Endodermal cell (in vitro differentiated cells): ENCODE measurements around the gene CSAD. TPM values are rescaled to one million over a fixed set of nuclear protein-coding genes. Genes with fewer than 3 reads are reported as not detected.
A peak's percentile ranks its signal among the peaks of the same experiment; 100 is the strongest.

ENCODE experiments used
- DNase-seq: peaks from one replicate; pipeline ENCODE4 v3.0.0-alpha.2; 2017
- H3K27ac ChIP-seq: 2 replicates; pipeline ENCODE4 v1.5.1; 2013; ENCODE audit warnings: mild to moderate bottlenecking, low read depth, low read length, moderate library complexity
- H3K27me3 ChIP-seq: 2 replicates; pipeline ENCODE4 v1.6.1; 2013; ENCODE audit warnings: mild to moderate bottlenecking, low read length, moderate library complexity; ENCODE audit not compliant: insufficient read depth, control insufficient read depth, poor library complexity, severe bottlenecking
- H3K36me3 ChIP-seq: 2 replicates; pipeline ENCODE4 v1.7.0; 2013; ENCODE audit warnings: mild to moderate bottlenecking, low read length, moderate library complexity; ENCODE audit not compliant: control insufficient read depth, insufficient read depth
- H3K4me1 ChIP-seq: one replicate; pipeline ENCODE4 v1.7.0; 2013; ENCODE audit warnings: low read length; ENCODE audit not compliant: control insufficient read depth, insufficient read depth
- H3K4me3 ChIP-seq: 2 replicates; pipeline ENCODE4 v1.5.1; 2013; ENCODE audit warnings: mild to moderate bottlenecking, low read length, moderate library complexity
- H3K9ac ChIP-seq: 2 replicates; pipeline ENCODE4 v1.6.1; 2013; ENCODE audit warnings: mild to moderate bottlenecking, low read length, moderate library complexity; ENCODE audit not compliant: poor library complexity, severe bottlenecking; ENCODE audit errors: extremely low read depth
- H3K9me3 ChIP-seq: 2 replicates; pipeline ENCODE4 v1.6.1; 2013; ENCODE audit warnings: mild to moderate bottlenecking, low read length, moderate library complexity; ENCODE audit not compliant: control insufficient read depth
- H3K27ac Mint-ChIP-seq: 2 replicates; pipeline ENCODE4 v1.8.0; 2020; ENCODE audit warnings: mixed read lengths
- H3K27me3 Mint-ChIP-seq: 2 replicates; pipeline ENCODE4 v1.8.0; 2021; ENCODE audit warnings: mild to moderate bottlenecking, mixed read lengths; ENCODE audit not compliant: insufficient read depth
- H3K36me3 Mint-ChIP-seq: 2 replicates; pipeline ENCODE4 v1.8.0; 2020; ENCODE audit warnings: low read depth, mixed read lengths
- H3K4me1 Mint-ChIP-seq: 2 replicates; pipeline ENCODE4 v1.8.0; 2020; ENCODE audit warnings: mixed read lengths
- H3K4me3 Mint-ChIP-seq: 2 replicates; pipeline ENCODE4 v1.8.0; 2020; ENCODE audit warnings: mild to moderate bottlenecking, moderate library complexity, mixed read lengths
- H3K9me3 Mint-ChIP-seq: 2 replicates; pipeline ENCODE4 v1.8.0; 2020; ENCODE audit warnings: mild to moderate bottlenecking, mixed read lengths
- WGBS, 2 experiments: methylation state at CpG; one replicate each; pipeline versions ENCODE4 v1.1.5 to v1.1.7; 2013; ENCODE audit warnings: missing lambda C conversion rate in 2 of 2, mixed read lengths in 1 of 2; ENCODE audit not compliant: insufficient coverage in 1 of 2, insufficient read length in 1 of 2; 5-methylcytosine and 5-hydroxymethylcytosine counted together
- total RNA-seq, 2 donors: library from RNA; stranded (reverse); fragmentation: NEBNext Ultra II Directional in 1 of 2; extraction: Animal tissue kit (Norgen Biotek cat#: 25700) in 1 of 2; gene quantifications; 2 replicates in 1 of 2; 3 replicates in 1 of 2; pipeline ENCODE4 v1.2.1, GENCODE V29; 2021
- TF ChIP-seq, protein P1 (sequence below): fragments of 200-600 bp; sonication (generic); conservative IDR thresholded peaks from 2 replicates; pipeline ENCODE4 v1.5.0; 2021; ENCODE audit warnings: antibody characterized with exemption, mild to moderate bottlenecking

The CSAD gene
- total RNA-seq, 2 donors from 2014 or later = 24.9 to 38.2 TPM

DNA sequence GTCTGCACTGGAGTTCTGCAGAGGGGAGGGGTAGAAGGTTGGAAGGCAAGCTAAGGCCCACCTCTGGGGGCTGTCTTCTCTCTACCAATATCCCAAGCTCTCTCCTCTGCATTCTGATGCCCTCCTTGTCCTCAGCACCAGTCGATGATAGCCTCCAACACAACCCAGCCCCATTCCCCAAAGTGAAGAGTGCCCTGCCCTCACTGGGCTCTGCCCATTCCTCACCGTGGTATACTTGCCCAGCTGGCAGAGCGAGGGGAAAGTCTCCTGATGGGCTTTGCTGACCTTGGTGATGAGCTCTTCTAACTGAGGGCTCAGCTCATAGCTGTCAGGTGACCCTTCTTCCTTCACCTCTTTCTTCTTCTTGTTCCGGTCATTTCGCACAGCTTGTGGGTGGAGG, 33.5 kb upstream of the CSAD start:
- Mint-ChIP-seq H3K4me3 (no peak overlapping the region), H3K36me3 (peaks cover 24% of the 10 kb centered on the region), H3K4me1 (peaks cover 55% of the 10 kb centered on the region), H3K9me3 (no peaks in the 10 kb centered on the region), H3K27ac (no peak overlapping the region), H3K27me3 (peaks cover 15% of the 10 kb centered on the region)
- Histone ChIP-seq H3K4me1 (peaks cover 9% of the 10 kb centered on the region), H3K36me3 (no peaks in the 10 kb centered on the region), H3K9me3 (no peaks in the 10 kb centered on the region), H3K27ac (no peak overlapping the region), H3K27me3 (peaks cover 14% of the 10 kb centered on the region), H3K9ac (no peak overlapping the region), H3K4me3 (no peak overlapping the region)
- TF ChIP-seq, protein P1, sequence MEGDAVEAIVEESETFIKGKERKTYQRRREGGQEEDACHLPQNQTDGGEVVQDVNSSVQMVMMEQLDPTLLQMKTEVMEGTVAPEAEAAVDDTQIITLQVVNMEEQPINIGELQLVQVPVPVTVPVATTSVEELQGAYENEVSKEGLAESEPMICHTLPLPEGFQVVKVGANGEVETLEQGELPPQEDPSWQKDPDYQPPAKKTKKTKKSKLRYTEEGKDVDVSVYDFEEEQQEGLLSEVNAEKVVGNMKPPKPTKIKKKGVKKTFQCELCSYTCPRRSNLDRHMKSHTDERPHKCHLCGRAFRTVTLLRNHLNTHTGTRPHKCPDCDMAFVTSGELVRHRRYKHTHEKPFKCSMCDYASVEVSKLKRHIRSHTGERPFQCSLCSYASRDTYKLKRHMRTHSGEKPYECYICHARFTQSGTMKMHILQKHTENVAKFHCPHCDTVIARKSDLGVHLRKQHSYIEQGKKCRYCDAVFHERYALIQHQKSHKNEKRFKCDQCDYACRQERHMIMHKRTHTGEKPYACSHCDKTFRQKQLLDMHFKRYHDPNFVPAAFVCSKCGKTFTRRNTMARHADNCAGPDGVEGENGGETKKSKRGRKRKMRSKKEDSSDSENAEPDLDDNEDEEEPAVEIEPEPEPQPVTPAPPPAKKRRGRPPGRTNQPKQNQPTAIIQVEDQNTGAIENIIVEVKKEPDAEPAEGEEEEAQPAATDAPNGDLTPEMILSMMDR = no peak
- peak; percentile 69 for DNase-seq
- 86 to 87% methylated on average over 4 to 5 of the region's 5 CpGs for WGBS, 2 experiments

DNA sequence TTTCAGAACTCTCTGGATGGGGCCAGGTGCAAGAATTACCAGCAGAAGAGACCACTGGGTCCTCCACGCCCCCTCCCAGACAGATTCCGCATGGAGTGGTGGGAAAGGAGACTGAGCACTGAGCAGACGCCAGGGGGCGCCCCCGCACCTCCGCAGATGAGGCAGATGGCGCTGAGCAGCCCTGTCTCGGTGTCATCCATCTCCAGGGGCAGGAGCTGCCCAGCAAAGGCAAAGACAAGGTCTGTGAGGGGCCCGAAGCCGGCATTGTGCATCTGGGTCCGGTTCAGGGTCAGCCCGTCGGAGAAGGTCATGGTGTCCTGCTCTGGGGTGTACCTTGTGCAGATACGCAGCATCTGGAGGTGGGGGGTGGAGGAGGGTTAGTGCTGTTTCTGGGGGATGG, 32.6 kb upstream of the CSAD start:
- 10 to 18% methylated on average over 6 to 14 of the region's 14 CpGs for WGBS, 2 experiments

DNA sequence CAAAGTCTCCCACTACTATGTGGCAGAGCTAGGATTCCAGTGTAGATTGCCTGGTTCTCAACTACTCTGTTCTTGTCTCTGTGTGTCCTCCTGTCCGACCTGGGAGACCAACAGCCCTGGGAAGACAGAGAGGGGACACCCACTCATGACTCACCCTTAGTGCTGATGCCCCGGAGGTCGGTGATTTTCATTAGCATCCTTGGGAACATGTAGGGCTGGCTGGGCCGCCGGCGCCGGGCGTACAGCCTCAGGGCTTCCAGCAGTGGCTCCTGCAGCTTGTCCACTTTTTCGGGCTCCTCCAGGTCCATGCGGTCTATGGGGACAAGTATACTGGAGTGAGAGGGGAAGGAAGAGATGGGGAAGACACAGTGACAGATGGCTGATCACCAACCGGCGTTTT, 32.2 kb upstream of the CSAD start:
- no peak overlapping the region for H3K4me3 ChIP-seq
- peaks cover 24% of the 10 kb centered on the region for H3K36me3 Mint-ChIP-seq

More for the DNA sequence above, 32.6 kb upstream of the CSAD start:
- TF ChIP-seq, protein P1 = peak; percentile 98
- Histone ChIP-seq H3K27me3 (peaks cover 6% of the 10 kb centered on the region), H3K36me3 (no peaks in the 10 kb centered on the region), H3K9ac (no peak overlapping the region), H3K4me3 (no peak overlapping the region), H3K27ac (no peak overlapping the region), H3K4me1 (peaks cover 6% of the 10 kb centered on the region), H3K9me3 (no peaks in the 10 kb centered on the region)
- no peak overlapping the region for H3K4me3 Mint-ChIP-seq
- no peaks in the 10 kb centered on the region for H3K9me3 Mint-ChIP-seq
- H3K27ac Mint-ChIP-seq = no peak overlapping the region
- H3K27me3 Mint-ChIP-seq = peaks cover 9% of the 10 kb centered on the region
- DNase-seq = peak; percentile 98
- peaks cover 24% of the 10 kb centered on the region for H3K36me3 Mint-ChIP-seq
- H3K4me1 Mint-ChIP-seq = peaks cover 49% of the 10 kb centered on the region

More for the DNA sequence above, 32.2 kb upstream of the CSAD start:
- Histone ChIP-seq H3K4me1 (peaks cover 6% of the 10 kb centered on the region), H3K27me3 (peaks cover 2% of the 10 kb centered on the region), H3K27ac (no peak overlapping the region), H3K9ac (no peak overlapping the region), H3K36me3 (no peaks in the 10 kb centered on the region), H3K9me3 (no peaks in the 10 kb centered on the region)
- H3K27ac Mint-ChIP-seq = no peak overlapping the region
- no peak overlapping the region for H3K4me3 Mint-ChIP-seq
- 51 to 57% methylated on average over 8 to 12 of the region's 12 CpGs for WGBS, 2 experiments
- TF ChIP-seq, protein P1 = no peak
- peaks cover 5% of the 10 kb centered on the region for H3K27me3 Mint-ChIP-seq
- DNase-seq = no peak
- peaks cover 45% of the 10 kb centered on the region for H3K4me1 Mint-ChIP-seq
- no peaks in the 10 kb centered on the region for H3K9me3 Mint-ChIP-seq
